ENCODE results near the gene PLVAP. TPM values are rescaled to one million over a fixed set of nuclear protein-coding genes. Genes with fewer than 3 reads are reported as not detected.
"Not testable (repeated sequence)": the region's sequence is repeated elsewhere in the genome, so short reads cannot be mapped to it uniquely, and the experiment has no call there.

Gene PLVAP
- total RNA-seq, 1 donor from 2014 or later = not detected

DNA sequence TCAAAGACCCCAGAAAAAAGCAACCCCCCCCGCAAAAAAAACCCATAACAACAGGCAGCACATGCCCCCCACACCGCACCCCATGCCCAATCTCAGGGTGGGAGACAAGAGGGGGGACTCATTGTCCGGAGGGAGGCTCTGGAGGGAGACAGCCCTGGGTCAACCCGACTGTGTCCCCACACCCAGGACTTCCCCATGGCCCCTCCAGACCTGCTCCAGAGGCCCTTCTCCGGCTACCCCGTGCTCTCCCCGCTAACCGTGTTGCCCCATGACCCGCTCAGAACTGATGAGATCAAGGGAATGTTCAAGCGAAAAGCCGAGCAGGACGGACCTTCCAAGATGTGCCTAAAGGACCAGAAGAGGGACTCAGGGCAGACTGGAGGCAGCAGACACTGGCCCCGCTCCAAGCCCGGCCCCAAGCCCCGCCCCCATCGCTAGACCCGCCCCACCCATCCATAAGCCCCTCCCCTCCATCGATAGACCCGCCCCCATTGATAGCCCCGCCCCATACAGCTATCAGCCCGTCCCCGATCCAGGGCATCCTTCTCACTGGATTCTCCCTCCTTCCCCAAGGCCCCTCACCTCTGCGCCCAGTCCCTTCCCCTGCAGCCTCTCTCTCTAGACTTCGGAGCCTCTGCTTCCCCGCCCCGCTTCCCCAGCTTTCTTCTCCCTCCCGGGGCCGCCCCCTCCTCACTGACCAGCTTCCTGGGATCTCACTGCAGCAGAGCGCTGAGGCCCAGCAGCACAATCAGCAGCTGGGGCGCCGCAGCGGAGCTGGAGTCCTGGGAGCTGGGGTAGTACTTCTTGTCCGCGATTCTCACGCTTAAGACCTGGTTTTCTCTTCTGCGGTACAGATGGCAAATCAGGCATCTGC, 26.1 kb upstream of the PLVAP start:
- intact Hi-C loops (cut with micrococcal nuclease) = loop anchor here (1.0 kb wide), 1 partner anchor 67 kb away; the partner anchor contains the start of gene SLC27A1

- intact Hi-C loops (cut with micrococcal nuclease) = no loop called here
These were observed 24.5 kb upstream of the PLVAP start for GRCh38 chr19:17401628-17402027.

DNA sequence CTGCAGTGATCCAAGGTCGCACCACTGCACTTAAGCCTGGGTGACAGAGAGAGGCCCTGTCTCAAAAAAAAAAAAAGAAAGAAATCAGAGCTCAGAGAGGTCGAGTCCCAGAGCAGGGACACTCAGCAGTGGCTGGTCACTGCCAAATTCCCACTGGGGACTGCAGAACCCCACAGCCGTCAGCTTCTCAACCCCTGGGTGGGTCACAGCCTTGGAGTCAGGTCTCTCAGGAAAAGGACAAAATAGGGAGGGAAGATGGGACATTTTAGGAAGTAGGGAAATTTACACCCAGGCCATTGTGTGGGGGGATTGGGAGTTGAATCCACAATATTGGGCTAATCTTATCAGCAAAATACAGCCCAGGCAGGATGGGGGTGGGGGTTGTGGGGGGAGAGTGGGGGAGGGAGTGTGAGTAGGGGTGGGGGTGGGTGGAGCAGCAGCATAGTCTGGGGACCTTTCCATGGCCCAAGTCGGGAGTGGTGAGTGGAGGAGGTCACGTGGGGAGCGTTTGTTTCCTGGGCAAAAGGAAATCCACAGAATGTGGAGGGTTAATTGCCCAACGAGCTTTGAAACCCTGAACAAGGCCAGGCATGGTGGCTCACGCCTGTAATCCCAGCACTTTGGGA, 21.9 kb upstream of the PLVAP start:
- intact Hi-C loops (cut with micrococcal nuclease) = loop anchor here (10.0 kb wide), 1 partner anchor 134 kb away; the partner anchor contains the start of genes BABAM1 and USHBP1

DNA sequence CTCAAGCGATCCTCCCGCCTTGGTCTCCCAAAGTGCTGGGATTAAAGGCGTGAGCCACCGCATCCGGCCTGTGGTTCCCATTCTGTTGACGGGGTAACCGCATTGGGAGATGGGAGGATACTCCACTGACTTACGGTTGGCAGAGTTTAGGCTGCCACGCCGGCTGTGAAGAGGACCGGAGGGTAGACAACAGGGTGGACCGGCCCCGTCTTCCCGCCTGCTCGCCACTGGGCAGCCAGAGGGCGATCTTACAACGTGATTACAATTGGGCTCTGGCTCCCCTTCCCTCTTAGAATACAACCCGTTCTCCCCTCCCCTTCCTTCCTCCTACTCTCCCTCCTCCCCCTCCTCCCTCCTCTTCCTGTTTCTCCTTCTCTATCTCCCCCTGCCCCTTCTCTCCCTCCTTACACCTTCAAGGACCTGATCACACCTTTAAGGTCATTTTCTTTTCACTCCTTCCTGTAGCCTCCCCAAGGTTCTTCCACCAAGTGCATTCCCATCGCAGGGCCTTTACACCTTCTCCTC, 17.8 kb upstream of the PLVAP start:
- intact Hi-C loops (cut with micrococcal nuclease) = loop anchor here (5.0 to 10.0 kb wide), 2 partner anchors 58 to 130 kb away; partner anchors contain the start of genes BABAM1, GTPBP3 and USHBP1

DNA sequence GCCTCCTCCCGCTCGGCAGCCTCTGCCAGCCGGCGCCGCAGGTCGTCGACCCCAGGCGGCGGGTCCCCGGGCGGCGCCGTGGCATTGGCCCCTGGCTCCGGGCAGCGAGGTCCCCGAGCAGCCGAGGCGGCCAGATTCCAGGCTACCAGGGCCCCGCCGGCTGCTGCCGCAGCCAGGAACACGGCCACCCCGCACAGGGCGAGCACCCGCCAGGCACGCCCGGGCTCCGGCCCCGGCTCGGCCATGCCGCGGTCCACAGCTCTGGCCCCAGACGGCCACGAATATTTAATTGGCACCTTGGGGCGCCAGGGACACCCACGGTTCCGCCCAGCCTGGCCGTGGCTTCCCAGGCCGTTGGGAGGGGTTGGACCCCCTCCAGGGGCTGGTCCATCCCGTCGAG, 16.8 kb upstream of the PLVAP start, which contains the start of gene CCDC194:
TSS of gene CCDC194 (minus strand) at position 283 of the 400 bp plus-strand sequence. CDS start at position 245, 38 bp downstream.
- intact Hi-C loops (cut with micrococcal nuclease) = loop anchor here (5.0 to 10.0 kb wide), 2 partner anchors 57 to 129 kb away; partner anchors contain the start of genes BABAM1, GTPBP3 and USHBP1

DNA sequence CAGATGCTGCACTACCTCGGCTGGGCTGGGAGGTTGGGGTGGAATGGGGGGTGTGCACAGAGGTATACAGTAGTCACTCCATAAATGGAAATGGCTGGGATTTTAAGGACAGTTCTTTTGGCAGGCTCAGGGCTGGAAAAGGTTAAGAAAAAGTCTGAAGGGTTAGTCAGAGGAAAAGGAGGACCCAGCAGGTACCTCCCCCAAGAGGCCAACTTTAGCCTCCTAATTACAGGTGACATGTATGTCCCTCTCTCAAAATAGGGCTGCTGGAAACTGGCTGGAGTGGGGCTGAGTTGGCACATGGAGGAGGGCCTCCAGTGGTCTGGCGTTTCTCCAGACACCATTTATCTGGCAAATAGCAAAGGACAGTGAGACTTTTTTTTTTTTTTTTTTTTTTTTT, 15.9 kb upstream of the PLVAP start:
- intact Hi-C loops (cut with micrococcal nuclease) = loop anchor here (5.0 to 10.0 kb wide), 2 partner anchors 56 to 128 kb away; partner anchors contain the start of genes BABAM1, GTPBP3 and USHBP1

- intact Hi-C loops (cut with micrococcal nuclease) = loop anchor here (2.0 to 10.0 kb wide), 3 partner anchors 13 to 127 kb away; partner anchors contain the start of genes BABAM1, BST2, GTPBP3 and USHBP1
These were observed 14.4 kb upstream of the PLVAP start for GRCh38 chr19:17391371-17392151.

DNA sequence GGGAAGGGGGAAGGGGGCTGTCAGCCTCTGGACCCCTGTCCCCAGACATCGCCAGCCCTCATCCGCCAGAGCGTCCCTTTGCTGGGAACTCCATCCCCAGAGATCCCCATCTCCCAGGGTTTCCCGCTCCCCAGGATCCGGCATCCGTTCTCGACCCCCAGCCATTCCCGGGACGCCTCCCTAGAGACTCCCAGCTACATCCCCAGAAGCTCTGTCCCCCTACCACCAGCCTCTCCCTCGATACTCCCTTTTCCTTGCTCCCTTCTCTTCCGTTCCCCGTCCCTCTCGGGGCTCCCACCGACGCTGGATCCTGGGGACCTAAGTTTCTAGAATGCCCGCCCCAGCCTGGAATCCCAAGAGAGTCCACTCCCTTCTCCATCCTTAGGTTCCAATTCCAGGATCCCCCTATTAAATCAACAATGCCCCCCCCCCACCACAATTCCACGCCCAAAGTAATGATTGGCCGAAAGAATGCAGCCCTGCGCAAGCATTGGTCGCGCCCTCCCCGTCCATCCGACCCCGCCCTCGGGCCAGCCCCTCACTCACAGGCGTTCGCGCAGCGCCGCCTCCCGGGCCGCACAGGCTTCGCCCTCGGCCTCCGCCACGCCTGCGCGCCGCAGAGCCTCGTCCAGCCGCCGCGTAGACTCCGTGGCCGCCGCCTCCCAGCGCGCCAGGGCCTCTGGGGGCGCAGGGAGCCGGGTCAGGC, 13.7 kb upstream of the PLVAP start:
- intact Hi-C loops (cut with micrococcal nuclease) = loop anchor here (2.0 to 10.0 kb wide), 3 partner anchors 14 to 126 kb away; partner anchors contain the start of genes BABAM1, BST2, GTPBP3 and USHBP1

DNA sequence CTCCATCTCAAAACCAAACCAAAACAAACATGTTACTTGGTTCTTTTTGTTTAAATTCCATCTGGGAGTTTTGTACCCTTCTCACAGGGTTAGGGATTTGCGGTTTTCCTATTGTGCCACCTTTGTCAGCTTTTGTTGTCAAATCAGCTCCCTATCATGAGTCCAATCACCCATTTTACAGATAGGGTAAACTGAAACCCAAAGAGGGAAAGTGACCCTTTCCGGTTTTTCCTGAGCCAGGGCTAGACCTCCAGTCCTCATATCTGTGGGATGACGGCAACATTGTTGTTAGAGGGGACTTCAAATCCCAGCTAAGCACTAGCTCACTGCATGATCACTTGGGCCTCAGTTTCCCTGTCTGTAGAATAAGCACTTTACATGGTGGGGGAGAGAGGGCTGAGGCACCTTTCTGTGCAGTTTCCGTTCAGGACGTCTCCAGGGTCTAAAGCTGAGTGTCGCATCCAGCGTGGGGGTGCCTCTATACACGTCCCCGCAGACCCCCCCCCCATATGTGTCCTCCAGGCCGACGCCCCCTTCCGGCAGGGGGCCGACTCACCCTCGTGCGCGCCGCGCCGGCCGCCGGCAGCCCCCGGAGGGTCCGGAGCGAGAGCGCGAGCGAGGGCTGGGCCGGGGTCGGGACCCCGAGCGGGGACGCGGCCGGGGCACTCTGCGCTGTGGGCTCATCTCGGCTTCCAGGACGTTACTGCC, 13.0 kb upstream of the PLVAP start:
- intact Hi-C loops (cut with micrococcal nuclease) = loop anchor here (2.0 to 10.0 kb wide), 3 partner anchors 15 to 125 kb away; partner anchors contain the start of genes BABAM1, BST2, GTPBP3 and USHBP1

DNA sequence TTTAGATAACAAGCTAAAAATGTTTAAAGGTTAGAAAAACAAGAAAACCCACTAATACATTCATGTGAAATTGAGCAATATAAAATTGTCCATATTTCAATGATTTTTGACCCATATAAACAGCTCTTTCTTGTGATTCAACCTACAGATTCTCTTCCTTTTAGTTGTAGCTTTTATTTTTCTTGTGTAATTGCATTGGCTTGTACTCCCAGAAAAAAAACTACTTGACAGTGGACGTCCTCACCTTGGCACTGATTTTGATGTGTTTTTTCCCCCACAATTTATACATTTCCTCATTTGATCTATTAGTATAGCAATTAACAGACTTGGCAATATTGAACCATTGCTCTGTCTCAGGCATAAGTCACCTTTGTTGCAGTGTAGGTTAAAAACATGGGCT, 12.1 kb upstream of the PLVAP start:
- intact Hi-C loops (cut with micrococcal nuclease) = no loop called here

DNA sequence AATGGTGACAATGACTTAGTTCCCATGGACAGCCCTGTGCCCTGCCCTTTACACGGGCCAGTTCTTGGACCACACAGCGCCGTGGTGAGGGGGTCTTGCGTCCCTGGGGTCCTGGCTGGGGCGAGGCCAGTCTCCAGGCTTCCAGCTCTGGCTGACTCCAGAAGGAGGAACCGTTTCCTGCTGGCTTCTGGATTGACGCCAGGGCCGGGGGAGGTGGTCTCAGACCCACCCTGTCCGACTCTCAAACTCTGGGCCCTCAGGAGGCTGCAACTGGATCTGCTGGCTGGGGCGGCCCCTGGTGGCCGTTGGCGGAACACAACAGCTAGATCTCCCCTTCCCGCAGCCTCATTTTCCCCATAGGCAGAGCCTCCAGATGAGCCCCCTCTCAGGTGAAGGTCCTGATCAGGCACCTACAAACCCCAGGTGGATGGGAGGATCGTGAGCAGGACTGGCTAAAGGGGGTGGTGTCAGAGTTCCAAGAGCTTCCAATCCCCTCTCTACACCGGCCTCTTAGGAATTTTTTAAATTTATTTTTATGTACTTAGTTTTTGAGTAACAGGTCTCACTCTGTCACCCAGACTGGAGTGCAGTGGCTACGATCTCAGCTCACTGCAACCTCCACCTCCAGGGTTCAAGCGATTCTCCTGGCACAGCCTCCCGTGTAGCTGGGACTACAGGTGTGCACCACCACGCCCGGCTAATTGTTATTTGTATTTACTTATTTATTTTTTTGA, 8.9 kb upstream of the PLVAP start:
- intact Hi-C loops (cut with micrococcal nuclease) = loop anchor here (1.0 kb wide), 2 partner anchors 40 to 94 kb away; no protein-coding TSS in a partner anchor

DNA sequence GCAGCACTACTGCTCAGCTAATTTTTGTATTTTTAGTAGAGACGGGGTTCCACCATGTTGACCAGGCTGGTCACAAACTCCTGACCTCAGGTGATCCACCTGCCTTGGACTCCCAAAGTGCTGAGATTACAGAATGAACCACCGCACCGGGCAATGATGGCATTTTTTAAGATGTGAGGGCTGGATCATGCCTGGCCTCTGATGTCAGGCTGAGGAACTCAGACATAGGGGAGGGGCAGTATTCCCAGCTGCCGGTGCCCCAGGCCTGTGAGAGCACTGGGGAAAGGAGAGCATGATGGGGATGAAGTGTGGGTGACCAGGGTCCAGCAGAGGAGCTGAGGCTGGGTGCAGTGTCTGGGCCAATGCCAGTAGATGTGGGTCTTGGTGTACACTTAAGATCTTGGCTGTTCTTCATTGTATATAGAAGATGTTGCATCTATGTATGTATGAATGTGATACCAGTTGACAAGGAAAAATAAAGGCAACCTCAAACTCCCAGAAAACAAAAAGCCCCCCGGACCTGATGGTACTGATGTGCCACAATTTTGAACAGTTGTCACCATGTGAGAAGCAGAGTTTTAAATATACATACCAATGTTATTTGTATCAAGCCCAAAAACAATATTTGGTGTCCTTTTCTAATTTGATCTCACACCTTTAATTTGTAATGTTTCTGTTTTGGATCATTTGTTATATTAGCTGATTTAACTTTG, 3.4 kb upstream of the PLVAP start:
- intact Hi-C loops (cut with micrococcal nuclease) = no loop called here

DNA sequence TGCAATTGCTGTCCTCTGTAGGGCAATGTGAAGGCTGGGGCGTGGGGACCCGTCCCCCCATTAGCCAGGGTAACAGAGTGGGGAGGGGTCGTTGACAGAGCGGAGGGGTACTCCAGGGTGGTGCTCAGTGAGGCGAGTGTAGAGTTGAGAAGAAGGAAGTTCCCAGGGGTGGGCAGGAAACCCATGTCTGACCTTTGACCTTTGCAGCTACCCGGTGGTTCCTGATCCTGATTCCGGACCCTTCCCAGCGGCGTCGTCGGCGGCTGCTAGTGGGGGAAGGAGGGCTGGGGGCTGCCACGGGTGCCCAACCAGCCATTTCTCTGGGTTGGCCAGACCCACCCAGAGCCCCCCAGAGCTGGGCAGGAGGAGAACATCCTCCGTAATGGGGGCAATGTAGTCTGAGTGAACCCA, 2.1 kb upstream of the PLVAP start:
- intact Hi-C loops (cut with micrococcal nuclease) = no loop called here

- intact Hi-C loops (cut with micrococcal nuclease) = no loop called here
These were observed 1.1 kb upstream of the PLVAP start for GRCh38 chr19:17378271-17378670.

DNA sequence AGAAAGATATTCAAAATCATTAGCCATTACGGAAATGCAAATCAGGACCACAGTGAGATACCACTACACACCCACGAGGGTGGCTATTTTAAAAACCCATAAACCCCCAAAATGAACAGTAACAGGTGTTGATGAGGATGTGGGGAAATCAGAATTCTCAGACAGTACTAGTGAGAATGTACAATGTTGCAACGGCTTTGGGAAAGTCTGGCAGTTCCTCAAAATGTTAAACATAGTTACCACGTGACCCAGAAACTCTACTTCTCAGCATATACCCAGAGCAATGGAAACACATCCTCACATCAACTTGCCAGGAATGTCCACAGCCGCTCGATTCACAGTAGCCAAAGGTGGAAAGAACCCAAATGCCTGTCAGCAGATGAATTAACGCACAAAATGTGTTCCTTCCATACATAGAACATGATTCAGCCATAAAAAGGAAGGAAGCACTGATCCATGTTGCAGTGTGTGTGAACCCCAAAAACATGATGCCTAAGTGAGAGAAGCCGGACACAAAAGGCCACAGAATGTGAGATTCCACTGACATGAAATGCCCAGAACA, 7.0 kb downstream of the PLVAP start:
- intact Hi-C loops (cut with micrococcal nuclease) = no loop called here

DNA sequence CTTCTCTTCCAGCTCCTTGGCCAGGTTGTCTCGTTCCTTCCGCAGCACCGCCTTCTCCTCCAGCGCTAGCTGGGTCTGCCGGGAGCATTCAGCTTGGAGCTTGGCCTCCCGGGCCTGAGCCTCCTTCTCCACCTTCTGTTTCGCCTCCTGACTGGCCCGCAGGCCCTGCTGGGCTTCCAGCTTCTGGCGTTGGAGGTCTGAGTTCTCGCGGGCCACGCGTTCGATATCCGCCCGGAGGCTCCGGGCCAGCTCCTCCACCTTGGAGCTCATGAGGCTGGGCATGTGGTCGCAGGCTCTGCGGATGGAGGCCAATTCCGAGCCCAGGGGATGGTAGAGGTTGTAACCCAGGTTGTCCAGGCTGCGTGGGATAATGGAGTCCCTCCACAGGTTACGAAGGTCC, 11.8 kb downstream of the PLVAP start:
- intact Hi-C loops (cut with micrococcal nuclease) = no loop called here

DNA sequence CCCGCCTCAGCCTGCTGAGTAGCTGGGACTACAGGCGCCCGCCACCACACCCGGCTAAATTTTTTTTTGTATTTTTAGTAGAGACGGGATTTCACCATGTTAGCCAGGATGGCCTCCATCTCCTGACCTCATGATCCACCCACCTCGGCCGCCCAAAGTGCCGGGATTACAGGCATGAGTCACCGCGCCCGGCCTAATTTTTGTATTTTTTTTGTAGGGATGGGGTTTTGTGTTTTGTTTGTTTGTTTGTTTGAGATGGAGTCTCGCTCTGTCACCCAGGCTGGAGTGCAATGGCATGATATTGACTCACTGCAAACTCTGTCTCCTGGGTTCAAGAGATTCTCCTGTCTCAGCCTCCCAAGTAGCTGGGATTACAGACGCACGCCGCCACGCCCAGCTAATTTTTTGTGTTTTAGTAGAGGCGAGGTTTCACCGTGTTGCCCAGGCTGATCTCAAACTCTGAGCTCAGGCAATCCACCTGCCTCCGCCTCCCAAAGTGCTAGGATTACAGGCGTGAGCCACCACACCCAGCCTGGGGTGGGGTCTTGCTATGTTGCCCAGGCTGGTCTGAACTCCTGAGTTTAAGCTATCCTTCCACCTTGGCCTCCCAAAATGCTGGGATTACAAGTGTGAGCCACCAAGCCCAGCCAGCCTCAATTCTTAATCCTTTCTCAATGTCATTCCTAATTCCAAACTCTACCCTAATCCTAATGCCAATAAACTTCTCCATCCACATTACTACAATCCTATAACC, 13.1 kb downstream of the PLVAP start:
- intact Hi-C loops (cut with micrococcal nuclease) = not testable (repeated sequence)
